ENCODE data around the gene CACNG3. TPM values are rescaled to one million over a fixed set of nuclear protein-coding genes. Genes with fewer than 3 reads are reported as not detected.
"Not testable (repeated sequence)": the region's sequence is repeated elsewhere in the genome, so short reads cannot be mapped to it uniquely, and the experiment has no call there.

The CACNG3 gene
- total RNA-seq, 1 experiment from 2014 or later: not detected

- Mint-ChIP-seq H3K27me3 (ENCODE audit: low read depth) (peaks cover 9% of the 10 kb centered on the region), H3K36me3 (ENCODE audit: insufficient read depth in 1 of 3, low read depth in 3 of 3) (no peaks in the 10 kb centered on the region; a peak in 2 of 7 replicates), H3K4me3 (no peak overlapping the region), H3K9me3 (no peaks in the 10 kb centered on the region; a peak in 2 of 5 replicates), H3K4me1 (peaks cover 0 to 2% of the 10 kb centered on the region in 2 experiments; a peak in 1 of 4 replicates), H3K27ac (no peak overlapping the region)
- Histone ChIP-seq H2BK12ac (ENCODE audit: insufficient read length, low read depth, low read length) (no peak overlapping the region), H4K5ac (ENCODE audit: insufficient read length, low read depth, low read length) (no peak overlapping the region), H3K14ac (ENCODE audit: insufficient read depth, low read length) (no peak overlapping the region), H3K4ac (ENCODE audit: low read depth, low read length) (no peak overlapping the region), H2BK5ac (ENCODE audit: insufficient read length, low read length) (no peak overlapping the region), H3K4me1 (ENCODE audit: insufficient read depth, low read length) (no peaks in the 10 kb centered on the region), H3K9ac (ENCODE audit: extremely low read depth, insufficient read length, low read length) (no peak overlapping the region), H4K8ac (replicated peaks; ENCODE audit: insufficient read length, low read depth, low read length) (no peak overlapping the region), H4K91ac (ENCODE audit: insufficient read length, low read depth, low read length) (no peak overlapping the region), H2BK20ac (ENCODE audit: low read depth, low read length, poor library complexity, severe bottlenecking) (no peak overlapping the region), H3K18ac (ENCODE audit: insufficient read length, low read depth, low read length) (no peak overlapping the region), H3K79me2 (ENCODE audit: insufficient read depth, low read length) (no peaks in the 10 kb centered on the region), H2AFZ (ENCODE audit: low read length) (no peak overlapping the region), H2BK15ac (ENCODE audit: low read depth, low read length) (no peak overlapping the region), H4K20me1 (ENCODE audit: control insufficient read depth, insufficient read depth, insufficient read length) (no peaks in the 10 kb centered on the region), H3K23me2 (ENCODE audit: insufficient read length, low read depth, low read length, poor library complexity, severe bottlenecking) (no peaks in the 10 kb centered on the region), H3K9me3 (ENCODE audit: control insufficient read depth, low read depth, low read length) (no peaks in the 10 kb centered on the region), H2AK5ac (ENCODE audit: insufficient read length, low read length) (no peak overlapping the region), H3K79me1 (ENCODE audit: insufficient read depth, low read depth, low read length, poor library complexity, severe bottlenecking) (no peaks in the 10 kb centered on the region), H3K27ac (ENCODE audit: insufficient read length, low read depth, low read length) (no peak overlapping the region), H3K4me2 (ENCODE audit: insufficient read depth, insufficient read length, low read length) (no peak overlapping the region), H3K27me3 (ENCODE audit: insufficient read depth, low read length) (no peaks in the 10 kb centered on the region; the same call in 1 of the 2 replicates), H3K56ac (ENCODE audit: insufficient read length, low read depth, low read length) (no peak overlapping the region), H3K23ac (ENCODE audit: insufficient read length, low read depth, low read length) (no peak overlapping the region), H3T11ph (ENCODE audit: low read length) (no peak overlapping the region), H2BK120ac (ENCODE audit: low read depth, low read length, poor library complexity, severe bottlenecking) (no peak overlapping the region)
- DNase-seq: no peak
- no CpG with 5 or more reads among the region's 5 CpGs for WGBS (ENCODE audit: extremely low coverage, insufficient read length, low lambda C conversion rate)
- no peak for TF ChIP-seq CTCF (conservative IDR thresholded peaks at IDR 0.05)
Measured at GRCh38 chr16:24298548-24299167, 42.5 kb downstream of the CACNG3 start.

GRCh38 chr16:24300750-24301149 lies 44.6 kb downstream of the CACNG3 start:
- H4K5ac ChIP-seq (ENCODE audit: insufficient read length, low read depth, low read length); H2AFZ ChIP-seq (ENCODE audit: low read length); H4K8ac ChIP-seq (replicated peaks; ENCODE audit: insufficient read length, low read depth, low read length); H3K4me2 ChIP-seq (ENCODE audit: insufficient read depth, insufficient read length, low read length); H3K27me3 Mint-ChIP-seq (ENCODE audit: low read depth); H3K9me3 ChIP-seq (ENCODE audit: control insufficient read depth, low read depth, low read length); H2BK15ac ChIP-seq (ENCODE audit: low read depth, low read length); H3K27ac Mint-ChIP-seq; H2AK5ac ChIP-seq (ENCODE audit: insufficient read length, low read length); H3K4ac ChIP-seq (ENCODE audit: low read depth, low read length); H2BK20ac ChIP-seq (ENCODE audit: low read depth, low read length, poor library complexity, severe bottlenecking); H4K91ac ChIP-seq (ENCODE audit: insufficient read length, low read depth, low read length); H3K4me1 ChIP-seq (ENCODE audit: insufficient read depth, low read length); H2BK120ac ChIP-seq (ENCODE audit: low read depth, low read length, poor library complexity, severe bottlenecking); H3K36me3 Mint-ChIP-seq (ENCODE audit: insufficient read depth in 1 of 3, low read depth in 3 of 3); H2BK12ac ChIP-seq (ENCODE audit: insufficient read length, low read depth, low read length); H3K23me2 ChIP-seq (ENCODE audit: insufficient read length, low read depth, low read length, poor library complexity, severe bottlenecking); H3K23ac ChIP-seq (ENCODE audit: insufficient read length, low read depth, low read length); H3K27ac ChIP-seq (ENCODE audit: insufficient read length, low read depth, low read length); H3K79me2 ChIP-seq (ENCODE audit: insufficient read depth, low read length); H3K79me1 ChIP-seq (ENCODE audit: insufficient read depth, low read depth, low read length, poor library complexity, severe bottlenecking); H2BK5ac ChIP-seq (ENCODE audit: insufficient read length, low read length); H3K4me3 Mint-ChIP-seq; H3K27me3 ChIP-seq (ENCODE audit: insufficient read depth, low read length); H3K9ac ChIP-seq (ENCODE audit: extremely low read depth, insufficient read length, low read length); H3T11ph ChIP-seq (ENCODE audit: low read length); H3K18ac ChIP-seq (ENCODE audit: insufficient read length, low read depth, low read length); H3K4me1 Mint-ChIP-seq; H4K20me1 ChIP-seq (ENCODE audit: control insufficient read depth, insufficient read depth, insufficient read length); H3K56ac ChIP-seq (ENCODE audit: insufficient read length, low read depth, low read length); H3K9me3 Mint-ChIP-seq; H3K14ac ChIP-seq (ENCODE audit: insufficient read depth, low read length); DNase-seq: not testable (repeated sequence)
- WGBS (ENCODE audit: extremely low coverage, insufficient read length, low lambda C conversion rate): no CpG with 5 or more reads among the region's 6 CpGs
